H1 (cell line): ENCODE results near the gene RYR3.

Source experiments
- BACH1 ChIP-seq: IDR thresholded peaks from 2 replicates; pipeline ENCODE4 v1.6.1; 2012; ENCODE audit warnings: low read length, improper control_type of control experiment
- CREB1 ChIP-seq: IDR thresholded peaks from 2 replicates; pipeline ENCODE4 v1.6.1; 2012; ENCODE audit warnings: inconsistent platforms
- GTF2F1 ChIP-seq: IDR thresholded peaks from 2 replicates; pipeline ENCODE4 v1.6.1; 2012; ENCODE audit warnings: low read depth, low read length, improper control_type of control experiment, borderline replicate concordance
- MAX ChIP-seq: IDR thresholded peaks from 2 replicates; pipeline ENCODE4 v1.6.1; 2012; ENCODE audit warnings: inconsistent platforms
- POLR2A ChIP-seq, 2 experiments: IDR thresholded peaks; 1 replicate in 1 of 2; 2 replicates in 1 of 2; pipeline ENCODE4 v1.6.1; 2011; ENCODE audit warnings: low read depth in 2 of 2, low read length in 2 of 2, mild to moderate bottlenecking in 2 of 2; ENCODE audit errors: control extremely low read depth in 1 of 2
- SUZ12 ChIP-seq: fragments of 200-600 bp; sonication (generic); IDR thresholded peaks from 2 replicates; pipeline ENCODE4 v1.6.1; 2012; ENCODE audit warnings: mild to moderate bottlenecking, inconsistent platforms, low read length, moderate library complexity, mixed read lengths
- TAF1 ChIP-seq: IDR thresholded peaks from 2 replicates; pipeline ENCODE4 v1.6.1; 2011; ENCODE audit warnings: mild to moderate bottlenecking, low read depth, low read length
- ZNF274 ChIP-seq: IDR thresholded peaks from 2 replicates; pipeline ENCODE4 v1.7.0; 2012; ENCODE audit warnings: low read length, borderline replicate concordance; ENCODE audit errors: extremely low read depth
- TF ChIP-seq, protein P1 (sequence below): IDR thresholded peaks from 2 replicates; pipeline ENCODE4 v1.6.1; 2011; ENCODE audit warnings: low read depth, mild to moderate bottlenecking, low read length; ENCODE audit not compliant: insufficient read depth

DNA sequence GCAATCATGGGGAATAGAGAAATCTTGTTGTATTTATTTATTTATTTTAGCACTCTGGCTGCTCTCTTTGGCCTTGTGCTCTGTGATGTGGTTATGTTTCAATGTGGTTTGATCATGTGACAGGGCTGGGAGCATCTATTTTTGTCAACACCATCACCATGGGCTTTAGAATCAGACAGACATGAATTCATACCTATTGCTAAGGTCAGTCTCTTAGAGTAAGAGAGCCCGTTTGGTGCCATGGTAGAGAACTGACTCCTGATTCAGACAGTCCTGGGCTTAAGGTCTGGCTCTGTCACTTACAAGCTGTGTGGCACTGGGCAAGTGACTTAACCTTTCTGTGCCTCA is 157.0 kb downstream of the RYR3 start:
- TF ChIP-seq TAF1 (no peak), POLR2A (IDR thresholded peaks at IDR 0.05; ENCODE audit: control extremely low read depth in 1 of 2, low read depth in 2 of 2, low read length in 2 of 2) (no peak), ZNF274 (no peak), SUZ12 (no peak), GTF2F1 (no peak), MAX (no peak), CREB1 (no peak), BACH1 (no peak)
- TF ChIP-seq, protein P1, sequence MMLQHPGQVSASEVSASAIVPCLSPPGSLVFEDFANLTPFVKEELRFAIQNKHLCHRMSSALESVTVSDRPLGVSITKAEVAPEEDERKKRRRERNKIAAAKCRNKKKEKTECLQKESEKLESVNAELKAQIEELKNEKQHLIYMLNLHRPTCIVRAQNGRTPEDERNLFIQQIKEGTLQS: no peak
